CD14-positive monocyte (primary cell): ENCODE measurements around the gene ACKR2. TPM values are rescaled to one million over a fixed set of nuclear protein-coding genes. Genes with fewer than 3 reads are reported as not detected.

Experiments
- DNase-seq, 3 donors: peaks; one replicate each; pipeline ENCODE4 v3.0.0-alpha.2; 2011 to 2022
- H2AFZ ChIP-seq: 2 replicates; pipeline ENCODE4 v1.6.0; 2012; ENCODE audit warnings: mild to moderate bottlenecking, low read depth, low read length, inconsistent platforms; ENCODE audit not compliant: insufficient read depth, poor library complexity, severe bottlenecking
- H3K27ac ChIP-seq, 2 donors: 1 replicate in 1 of 2; 2 replicates in 1 of 2; pipeline ENCODE4 v1.5.1; 2012 to 2013; ENCODE audit warnings: low read length in 2 of 2, control low read depth in 1 of 2, inconsistent platforms in 1 of 2, low read depth in 1 of 2, mild to moderate bottlenecking in 1 of 2
- H3K27me3 ChIP-seq, 2 donors: one replicate each; pipeline versions ENCODE4 v1.6.0 to v1.6.1; 2011 to 2013; ENCODE audit warnings: low read length in 2 of 2; ENCODE audit not compliant: control insufficient read depth in 2 of 2, insufficient read depth in 2 of 2
- H3K36me3 ChIP-seq, 2 donors: replicated peaks in 1 of 2; 1 replicate in 1 of 2; 2 replicates in 1 of 2; pipeline versions ENCODE4 v1.5.1 to v1.6.1; 2012 to 2013; ENCODE audit warnings: low read length in 2 of 2, control low read depth in 1 of 2, inconsistent platforms in 1 of 2, mild to moderate bottlenecking in 1 of 2; ENCODE audit not compliant: insufficient read depth in 2 of 2, control insufficient read depth in 1 of 2
- H3K4me1 ChIP-seq, 2 donors: 1 replicate in 1 of 2; 2 replicates in 1 of 2; pipeline versions ENCODE4 v1.5.1 to v1.6.1; 2012 to 2013; ENCODE audit warnings: low read length in 2 of 2, control low read depth in 1 of 2, inconsistent platforms in 1 of 2, mild to moderate bottlenecking in 1 of 2, moderate library complexity in 1 of 2; ENCODE audit not compliant: insufficient read depth in 2 of 2, control insufficient read depth in 1 of 2
- H3K4me2 ChIP-seq: replicated peaks from 2 replicates; pipeline ENCODE3; 2012; ENCODE audit warnings: low read length, moderate library complexity, mild to moderate bottlenecking; ENCODE audit not compliant: poor library complexity, severe bottlenecking; ENCODE audit errors: extremely low read depth
- H3K4me3 ChIP-seq, 3 experiments: fragments of 200-600 bp in 1 of 3; sonication (generic) in 1 of 3; replicated peaks in 1 of 3; 1 replicate in 2 of 3; 2 replicates in 1 of 3; pipeline ENCODE4 v1.5.1; 2011 to 2013; ENCODE audit warnings: low read length in 3 of 3, mild to moderate bottlenecking in 3 of 3, control low read depth in 2 of 3, low read depth in 2 of 3, inconsistent platforms in 1 of 3, moderate library complexity in 1 of 3
- H3K79me2 ChIP-seq: 2 replicates; pipeline ENCODE4 v1.6.0; 2012; ENCODE audit warnings: mild to moderate bottlenecking, control low read depth, inconsistent platforms, low read length, moderate library complexity; ENCODE audit not compliant: insufficient read depth
- H3K9ac ChIP-seq: 2 replicates; pipeline ENCODE4 v1.6.0; 2017; ENCODE audit warnings: low read length, mild to moderate bottlenecking; ENCODE audit not compliant: insufficient read depth, poor library complexity, severe bottlenecking
- H3K9me3 ChIP-seq, 2 donors: replicated peaks in 1 of 2; 1 replicate in 1 of 2; 2 replicates in 1 of 2; pipeline versions ENCODE4 v1.5.1 to v1.6.1; 2012 to 2013; ENCODE audit warnings: low read length in 2 of 2, control low read depth in 1 of 2; ENCODE audit not compliant: control insufficient read depth in 1 of 2, insufficient read depth in 1 of 2
- H4K20me1 ChIP-seq: 2 replicates; pipeline ENCODE4 v1.6.0; 2012; ENCODE audit warnings: mild to moderate bottlenecking, low read length, control low read depth, moderate library complexity; ENCODE audit not compliant: insufficient read depth
- H3K27ac Mint-ChIP-seq, 7 donors: one replicate each; pipeline ENCODE4 v1.8.0; 2020; ENCODE audit warnings: mild to moderate bottlenecking in 7 of 7, mixed read lengths in 7 of 7, moderate library complexity in 6 of 7, inconsistent platforms in 2 of 7
- H3K27me3 Mint-ChIP-seq, 3 donors: one replicate each; pipeline ENCODE4 v1.8.0; 2021 to 2022; ENCODE audit warnings: low read depth in 3 of 3, mild to moderate bottlenecking in 3 of 3, mixed read lengths in 3 of 3, moderate library complexity in 3 of 3, inconsistent platforms in 1 of 3
- H3K36me3 Mint-ChIP-seq, 2 donors: one replicate each; pipeline ENCODE4 v1.8.0; 2020; ENCODE audit warnings: mixed read lengths in 2 of 2, inconsistent platforms in 1 of 2, mild to moderate bottlenecking in 1 of 2
- H3K4me1 Mint-ChIP-seq: one replicate; pipeline ENCODE4 v1.8.0; 2020; ENCODE audit warnings: mild to moderate bottlenecking, mixed read lengths
- H3K4me3 Mint-ChIP-seq, 2 donors: one replicate each; pipeline ENCODE4 v1.8.0; 2020; ENCODE audit warnings: mild to moderate bottlenecking in 2 of 2, mixed read lengths in 2 of 2, moderate library complexity in 1 of 2
- H3K9me3 Mint-ChIP-seq, 7 donors: one replicate each; pipeline ENCODE4 v1.8.0; 2020 to 2022; ENCODE audit warnings: mixed read lengths in 7 of 7, mild to moderate bottlenecking in 6 of 7, moderate library complexity in 6 of 7, inconsistent platforms in 2 of 7
- CTCF ChIP-seq: fragments of 200-600 bp; IDR thresholded peaks from one replicate; pipeline ENCODE4 v1.8.0; 2022; ENCODE audit warnings: antibody characterized with exemption, mild to moderate bottlenecking
- WGBS: methylation state at CpG from one replicate; pipeline ENCODE4 v1.1.5; 2013; ENCODE audit warnings: missing lambda C conversion rate; ENCODE audit not compliant: insufficient coverage; 5-methylcytosine and 5-hydroxymethylcytosine counted together
- intact Hi-C, 2 donors: fragments of 100-400 bp; cut with micrococcal nuclease; formaldehyde crosslinking; loops; one replicate each; pipeline versions ENCODE4 v1.15.0 to v1.15.1; 2023
- polyA plus RNA-seq, 3 donors: library from polyadenylated mRNA; depleted of rRNA in 1 of 3; unstranded in 2 of 3; stranded (reverse) in 1 of 3; fragments of 300-500 nt in 2 of 3; fragments of >200 nt in 1 of 3; fragmentation: Illumina TruSeq in 2 of 3; gene quantifications; 1 replicate in 2 of 3; 2 replicates in 1 of 3; pipeline ENCODE4 v1.2.3, GENCODE V29; 2012 to 2021

ACKR2 gene
- polyA plus RNA-seq, 3 donors = 0.49 TPM; not detected in 2

- H3K27ac Mint-ChIP-seq = no peak overlapping the region
- Histone ChIP-seq H3K4me2 (no peak overlapping the region), H2AFZ (no peak overlapping the region), H3K9ac (no peak overlapping the region), H3K27me3 (no peaks in the 10 kb centered on the region), H3K9me3 (no peaks in the 10 kb centered on the region), H3K27ac (no peak overlapping the region), H3K4me1 (no peaks in the 10 kb centered on the region), H3K79me2 (no peaks in the 10 kb centered on the region), H3K4me3 (no peak overlapping the region), H3K36me3 (no peaks in the 10 kb centered on the region), H4K20me1 (no peaks in the 10 kb centered on the region)
- intact Hi-C loops = no loop called here
- peaks cover 2 to 6% (median 3%) of the 10 kb centered on the region in 3 donors for H3K27me3 Mint-ChIP-seq
- H3K4me1 Mint-ChIP-seq = no peaks in the 10 kb centered on the region
- 100% methylated on average over 1 of the region's 5 CpGs for WGBS
- no peak overlapping the region for H3K4me3 Mint-ChIP-seq
- DNase-seq = no peak
- H3K36me3 Mint-ChIP-seq = no peaks in the 10 kb centered on the region
- H3K9me3 Mint-ChIP-seq = peaks cover 0 to 2% (median 0%) of the 10 kb centered on the region in 7 donors
- no peak for TF ChIP-seq CTCF
These were observed 62.4 kb downstream of the ACKR2 start for GRCh38 chr3:42871592-42872196.

GRCh38 chr3:42872718-42873117, 63.5 kb downstream of the ACKR2 start:
- Histone ChIP-seq H3K9ac (no peak overlapping the region), H3K36me3 (no peaks in the 10 kb centered on the region), H3K9me3 (no peaks in the 10 kb centered on the region), H3K4me2 (no peak overlapping the region), H3K4me3 (no peak overlapping the region), H3K27ac (no peak overlapping the region), H3K4me1 (no peaks in the 10 kb centered on the region), H4K20me1 (no peaks in the 10 kb centered on the region), H3K79me2 (no peaks in the 10 kb centered on the region), H2AFZ (no peak overlapping the region), H3K27me3 (no peaks in the 10 kb centered on the region)
- H3K27me3 Mint-ChIP-seq = peaks cover 2 to 6% (median 3%) of the 10 kb centered on the region in 3 donors
- peaks cover 0 to 2% (median 0%) of the 10 kb centered on the region in 7 donors for H3K9me3 Mint-ChIP-seq
- no peak overlapping the region for H3K4me3 Mint-ChIP-seq
- 100% methylated on average over 1 of the region's 1 CpG for whole genome bisulfite sequencing
- no peak overlapping the region for H3K27ac Mint-ChIP-seq
- H3K4me1 Mint-ChIP-seq = no peaks in the 10 kb centered on the region
- DNase-seq = no peak
- intact Hi-C loops = no loop called here
- TF ChIP-seq CTCF = no peak
- no peaks in the 10 kb centered on the region for H3K36me3 Mint-ChIP-seq
